Measurements from ENCODE around the gene STAMBPL1.

STAMBPL1 gene

GRCh38 chr10:88852327-88852726, 27.7 kb upstream of the STAMBPL1 start:
- no peak for DNase-seq (ENCODE audit: low spot score)
- TF ChIP-seq CTCF (IDR thresholded peaks at IDR 0.05; ENCODE audit: extremely low read depth, insufficient read depth, missing control alignments) = no peak
- in situ Hi-C loops (cut with MboI; ENCODE audit: low pct_unique_long_range_greater_than_20kb, low sequenced_read_pairs, unreplicated experiment) = no loop called here

GRCh38 chr10:88853155-88853881, 26.7 kb upstream of the STAMBPL1 start:
- DNase-seq (ENCODE audit: low spot score) = no peak
- in situ Hi-C loops (cut with MboI; ENCODE audit: low pct_unique_long_range_greater_than_20kb, low sequenced_read_pairs, unreplicated experiment) = no loop called here

GRCh38 chr10:88854684-88855083, 25.4 kb upstream of the STAMBPL1 start:
- no peak for TF ChIP-seq CTCF (IDR thresholded peaks at IDR 0.05; ENCODE audit: extremely low read depth, insufficient read depth, missing control alignments)
- no peak for DNase-seq (ENCODE audit: low spot score)
- in situ Hi-C loops (cut with MboI; ENCODE audit: low pct_unique_long_range_greater_than_20kb, low sequenced_read_pairs, unreplicated experiment) = no loop called here

More at GRCh38 chr10:88853155-88853881, 26.7 kb upstream of the STAMBPL1 start:
- no peak for TF ChIP-seq CTCF (IDR thresholded peaks at IDR 0.05; ENCODE audit: extremely low read depth, insufficient read depth, missing control alignments)

GRCh38 chr10:88857831-88858230, 22.2 kb upstream of the STAMBPL1 start:
- DNase-seq (ENCODE audit: low spot score) = no peak
- in situ Hi-C loops (cut with MboI; ENCODE audit: low pct_unique_long_range_greater_than_20kb, low sequenced_read_pairs, unreplicated experiment) = no loop called here
- no peak for TF ChIP-seq CTCF (IDR thresholded peaks at IDR 0.05; ENCODE audit: extremely low read depth, insufficient read depth, missing control alignments)

- in situ Hi-C loops (cut with MboI; ENCODE audit: low pct_unique_long_range_greater_than_20kb, low sequenced_read_pairs, unreplicated experiment) = no loop called here
- DNase-seq (ENCODE audit: low spot score) = no peak
- no peak for TF ChIP-seq CTCF (IDR thresholded peaks at IDR 0.05; ENCODE audit: extremely low read depth, insufficient read depth, missing control alignments)
Measured at GRCh38 chr10:88858491-88858890, 21.6 kb upstream of the STAMBPL1 start.

- in situ Hi-C loops (cut with MboI; ENCODE audit: low pct_unique_long_range_greater_than_20kb, low sequenced_read_pairs, unreplicated experiment) = no loop called here
- TF ChIP-seq CTCF (IDR thresholded peaks at IDR 0.05; ENCODE audit: extremely low read depth, insufficient read depth, missing control alignments) = no peak
- no peak for DNase-seq (ENCODE audit: low spot score)
Measured at GRCh38 chr10:88861036-88861435, 19.0 kb upstream of the STAMBPL1 start.
